ENCODE results near the gene RAET1G.

Gene RAET1G

DNA sequence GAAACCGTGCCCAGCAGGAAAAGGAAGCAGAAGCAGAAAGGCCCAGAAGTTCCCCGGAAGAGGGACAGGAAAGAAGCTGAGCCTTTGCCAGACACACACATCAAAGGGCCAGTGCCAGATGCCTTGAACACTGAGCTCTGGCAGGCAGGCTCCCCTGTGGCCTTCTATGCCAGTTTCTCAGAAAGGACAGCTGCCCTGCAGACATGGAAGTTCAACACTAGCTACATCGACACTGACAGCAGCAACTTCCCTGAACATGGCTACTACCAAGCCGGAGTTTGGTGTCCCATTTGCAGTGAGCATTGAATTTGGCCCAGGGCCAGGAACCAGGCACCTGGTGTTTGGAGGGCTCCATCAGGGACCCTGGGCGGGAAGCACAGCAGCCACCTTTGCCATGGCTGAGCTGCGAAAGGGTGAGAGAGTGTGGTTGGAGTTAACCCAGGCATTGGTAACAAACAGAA, 17.0 kb downstream of the RAET1G start:
- Histone ChIP-seq H3K36me3 (ENCODE audit: control insufficient read depth, insufficient read depth, low read length) (no peaks in the 10 kb centered on the region), H3K9me3 (ENCODE audit: control insufficient read depth, low read length) (no peaks in the 10 kb centered on the region), H3K4me1 (ENCODE audit: control insufficient read depth, insufficient read depth, low read length, poor library complexity, severe bottlenecking) (no peaks in the 10 kb centered on the region), H3K4me3 (ENCODE audit: insufficient read depth, low read depth, low read length, poor library complexity, severe bottlenecking) (no peak overlapping the region), H3K27ac (ENCODE audit: insufficient read depth, low read length, poor library complexity, severe bottlenecking) (no peak overlapping the region), H3K27me3 (replicated peaks; ENCODE audit: control insufficient read depth, insufficient read depth, low read length, poor library complexity, severe bottlenecking) (no peaks in the 10 kb centered on the region)
- DNase-seq, result no peak

DNA sequence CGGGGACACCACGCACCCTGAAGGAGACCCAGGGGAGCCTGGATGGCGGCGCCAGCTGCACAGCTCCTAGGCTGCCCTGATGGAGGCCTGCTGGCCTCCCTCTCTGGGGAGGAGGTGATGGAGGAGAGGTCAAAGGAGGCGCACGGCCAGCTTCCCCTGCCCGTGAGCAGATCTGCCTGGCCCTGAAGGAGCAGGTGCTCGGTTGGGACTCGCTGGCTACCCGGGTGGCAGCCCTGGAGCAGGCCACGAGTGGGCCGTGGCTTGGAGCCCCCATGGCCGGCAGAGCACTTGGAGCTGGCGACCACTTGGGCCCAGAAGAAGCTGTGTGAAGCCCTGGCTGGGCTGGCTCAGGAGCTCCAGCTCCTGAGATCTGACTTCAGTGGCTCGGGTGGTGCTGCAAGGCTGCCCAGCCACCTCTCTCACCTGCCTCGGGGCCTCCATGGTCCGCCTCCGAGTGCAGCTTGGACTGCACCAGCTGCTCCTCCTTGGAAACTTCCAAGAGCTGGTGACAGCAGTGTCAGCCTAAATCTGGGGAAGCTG, 17.5 kb downstream of the RAET1G start:
- no peak overlapping the region for H3K27ac ChIP-seq (ENCODE audit: insufficient read depth, low read length, poor library complexity, severe bottlenecking)
- no peak for DNase-seq
- H3K27me3 ChIP-seq (replicated peaks; ENCODE audit: control insufficient read depth, insufficient read depth, low read length, poor library complexity, severe bottlenecking), result no peaks in the 10 kb centered on the region
- no peak overlapping the region for H3K4me3 ChIP-seq (ENCODE audit: insufficient read depth, low read depth, low read length, poor library complexity, severe bottlenecking)
- no peaks in the 10 kb centered on the region for H3K36me3 ChIP-seq (ENCODE audit: control insufficient read depth, insufficient read depth, low read length)
- H3K9me3 ChIP-seq (ENCODE audit: control insufficient read depth, low read length), result no peaks in the 10 kb centered on the region
- H3K4me1 ChIP-seq (ENCODE audit: control insufficient read depth, insufficient read depth, low read length, poor library complexity, severe bottlenecking), result no peaks in the 10 kb centered on the region

DNA sequence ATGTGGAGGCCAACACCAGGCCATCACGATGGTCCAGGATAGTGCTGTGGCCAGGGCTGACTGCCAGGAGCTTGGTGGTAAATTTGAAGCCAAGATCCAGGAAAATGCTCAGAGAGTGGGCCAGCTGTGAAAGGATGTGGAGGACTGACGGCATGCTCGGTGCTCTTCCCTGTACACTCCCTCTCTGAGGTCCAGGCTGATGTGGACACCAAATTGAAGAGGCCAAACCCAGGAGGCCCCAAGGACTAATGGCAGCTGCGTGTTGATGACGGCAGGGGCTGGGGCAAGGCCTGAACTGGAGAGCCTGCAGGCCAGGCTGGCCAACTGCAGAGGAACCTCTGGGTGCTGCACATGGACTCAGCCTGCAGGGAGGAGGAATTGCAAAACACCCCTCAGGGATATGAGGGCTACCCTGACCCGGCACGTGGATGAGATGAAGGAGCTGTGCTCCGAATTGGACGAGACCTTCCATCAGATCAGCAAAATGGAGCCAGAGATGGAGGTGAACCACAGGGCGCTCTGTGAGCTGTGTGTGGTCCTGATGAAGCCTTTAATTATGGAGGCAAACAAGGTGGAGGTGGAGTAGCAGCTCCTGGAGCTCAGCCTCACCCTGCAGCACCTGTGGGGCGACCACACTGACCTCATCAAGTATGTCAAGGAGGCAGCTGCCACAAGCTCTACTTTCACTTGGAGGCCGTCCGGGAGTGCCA, 18.1 kb downstream of the RAET1G start:
- Histone ChIP-seq H3K27me3 (replicated peaks; ENCODE audit: control insufficient read depth, insufficient read depth, low read length, poor library complexity, severe bottlenecking) (no peaks in the 10 kb centered on the region), H3K4me3 (ENCODE audit: insufficient read depth, low read depth, low read length, poor library complexity, severe bottlenecking) (no peak overlapping the region), H3K9me3 (ENCODE audit: control insufficient read depth, low read length) (no peaks in the 10 kb centered on the region), H3K4me1 (ENCODE audit: control insufficient read depth, insufficient read depth, low read length, poor library complexity, severe bottlenecking) (no peaks in the 10 kb centered on the region), H3K27ac (ENCODE audit: insufficient read depth, low read length, poor library complexity, severe bottlenecking) (no peak overlapping the region), H3K36me3 (ENCODE audit: control insufficient read depth, insufficient read depth, low read length) (no peaks in the 10 kb centered on the region)
- DNase-seq, result no peak

DNA sequence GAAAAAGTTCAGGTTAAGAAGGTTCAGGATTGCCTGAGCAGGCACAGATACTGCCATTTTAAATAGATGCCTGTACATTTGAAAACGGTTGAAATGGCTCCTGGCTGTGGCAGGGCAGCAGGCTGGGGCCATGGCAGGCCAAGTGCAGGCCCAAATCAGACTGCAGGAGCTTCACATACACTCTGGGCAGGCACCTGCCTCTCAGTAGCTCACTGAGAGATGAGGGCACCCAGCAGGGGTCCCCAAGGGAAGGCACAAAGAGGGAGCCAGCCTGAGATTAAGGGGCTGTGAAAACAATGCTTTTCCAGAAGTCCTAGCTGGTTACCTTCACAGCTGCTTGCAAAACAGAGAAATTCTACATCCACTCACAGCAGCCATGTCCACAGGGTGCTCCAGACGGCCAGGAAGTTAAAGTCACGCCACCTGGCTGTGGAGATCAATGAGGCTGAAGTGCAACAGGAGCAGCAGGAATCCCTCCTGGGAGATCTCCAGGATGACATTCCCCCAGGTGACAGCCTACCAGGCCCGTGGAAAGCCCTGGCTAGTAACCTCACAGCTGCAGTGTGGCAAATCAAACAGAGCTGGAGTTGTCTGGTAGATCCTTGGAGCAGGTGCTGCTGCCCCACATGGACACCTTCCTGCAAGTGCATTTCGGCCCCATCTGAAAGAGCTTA, 18.8 kb downstream of the RAET1G start:
- Histone ChIP-seq H3K4me1 (ENCODE audit: control insufficient read depth, insufficient read depth, low read length, poor library complexity, severe bottlenecking) (no peaks in the 10 kb centered on the region), H3K27ac (ENCODE audit: insufficient read depth, low read length, poor library complexity, severe bottlenecking) (no peak overlapping the region), H3K9me3 (ENCODE audit: control insufficient read depth, low read length) (no peaks in the 10 kb centered on the region), H3K27me3 (replicated peaks; ENCODE audit: control insufficient read depth, insufficient read depth, low read length, poor library complexity, severe bottlenecking) (no peaks in the 10 kb centered on the region), H3K36me3 (ENCODE audit: control insufficient read depth, insufficient read depth, low read length) (no peaks in the 10 kb centered on the region), H3K4me3 (ENCODE audit: insufficient read depth, low read depth, low read length, poor library complexity, severe bottlenecking) (no peak overlapping the region)
- no peak for DNase-seq

DNA sequence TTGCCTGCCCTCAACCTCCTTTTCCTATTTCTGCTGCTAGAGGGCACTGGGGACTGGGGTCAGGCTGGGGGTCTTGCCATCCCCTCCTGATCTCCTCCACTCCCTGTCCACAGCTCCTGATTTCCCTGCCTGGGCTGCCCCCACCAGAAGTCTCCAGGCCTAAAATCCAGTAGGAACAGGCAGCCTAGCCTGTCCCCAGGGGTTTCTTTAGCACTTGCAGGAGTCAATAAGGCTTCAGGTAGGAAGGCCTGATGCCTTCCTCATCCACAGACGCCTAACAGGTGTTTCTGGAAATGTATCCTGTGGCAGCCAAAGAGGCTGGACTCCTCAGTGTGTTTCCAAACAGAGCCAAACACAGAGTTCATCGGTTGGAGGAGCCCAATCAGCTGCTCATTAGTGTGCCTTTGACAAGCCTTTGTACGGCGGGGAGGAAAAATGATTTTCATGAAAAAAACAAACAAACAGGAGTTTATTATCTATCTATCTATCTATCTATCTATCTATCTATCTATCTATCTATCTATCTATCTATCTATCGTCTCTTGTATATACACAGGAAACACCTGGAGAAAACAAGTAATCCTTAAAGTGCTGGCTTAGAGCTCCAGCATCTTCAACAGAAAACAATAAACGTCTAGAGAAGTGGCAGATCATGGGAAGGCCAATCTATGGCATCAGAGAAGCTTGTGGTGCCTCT, 21.3 kb downstream of the RAET1G start:
- Histone ChIP-seq H3K4me3 (ENCODE audit: insufficient read depth, low read depth, low read length, poor library complexity, severe bottlenecking) (no peak overlapping the region), H3K27ac (ENCODE audit: insufficient read depth, low read length, poor library complexity, severe bottlenecking) (no peak overlapping the region), H3K4me1 (ENCODE audit: control insufficient read depth, insufficient read depth, low read length, poor library complexity, severe bottlenecking) (peaks cover 4% of the 10 kb centered on the region), H3K9me3 (ENCODE audit: control insufficient read depth, low read length) (no peaks in the 10 kb centered on the region), H3K36me3 (ENCODE audit: control insufficient read depth, insufficient read depth, low read length) (no peaks in the 10 kb centered on the region), H3K27me3 (replicated peaks; ENCODE audit: control insufficient read depth, insufficient read depth, low read length, poor library complexity, severe bottlenecking) (no peaks in the 10 kb centered on the region)
- no peak for DNase-seq

DNA sequence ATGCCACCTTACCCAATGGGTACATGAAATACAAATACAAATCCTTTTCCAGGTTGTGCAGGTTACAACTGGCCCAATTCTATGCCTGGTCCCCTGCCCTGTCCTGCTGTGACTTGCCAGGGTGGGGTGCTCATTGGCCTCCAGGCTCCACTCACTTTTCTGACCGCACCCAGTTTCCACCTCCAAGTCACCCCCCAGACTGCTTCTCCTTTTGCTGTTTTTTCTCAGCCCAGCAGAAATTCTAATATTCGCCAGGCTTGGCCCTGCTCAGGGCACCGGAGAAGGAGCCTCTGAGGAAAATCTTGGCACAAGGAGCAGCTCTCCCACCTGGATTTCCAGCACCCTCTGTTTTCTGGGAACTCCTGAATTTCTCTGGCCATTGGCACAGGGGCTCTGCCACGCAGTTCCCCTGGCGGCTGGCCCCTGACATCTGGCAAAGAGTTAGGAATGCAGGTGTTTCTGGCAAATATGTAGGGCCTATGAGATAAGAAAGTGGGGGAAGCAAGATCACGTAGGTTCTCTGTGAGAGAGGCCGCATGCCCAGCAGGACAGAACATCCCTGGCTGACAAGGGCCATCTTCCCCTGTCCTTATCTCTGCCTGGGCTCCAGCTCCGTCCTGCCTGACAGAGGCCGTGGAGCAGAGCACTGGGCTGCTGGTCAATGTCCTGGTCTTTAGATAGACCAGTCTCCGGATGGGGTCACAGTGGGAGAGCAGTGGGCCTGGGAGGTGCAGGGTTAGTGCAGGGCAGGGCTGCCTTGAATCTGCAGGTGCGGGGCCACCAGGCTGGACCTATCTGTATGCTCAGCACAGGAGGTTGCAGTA, 22.1 kb downstream of the RAET1G start:
- no peak overlapping the region for H3K27ac ChIP-seq (ENCODE audit: insufficient read depth, low read length, poor library complexity, severe bottlenecking)
- no peaks in the 10 kb centered on the region for H3K9me3 ChIP-seq (ENCODE audit: control insufficient read depth, low read length)
- no peaks in the 10 kb centered on the region for H3K36me3 ChIP-seq (ENCODE audit: control insufficient read depth, insufficient read depth, low read length)
- no peaks in the 10 kb centered on the region for H3K27me3 ChIP-seq (replicated peaks; ENCODE audit: control insufficient read depth, insufficient read depth, low read length, poor library complexity, severe bottlenecking)
- DNase-seq, result no peak
- peaks cover 4% of the 10 kb centered on the region for H3K4me1 ChIP-seq (ENCODE audit: control insufficient read depth, insufficient read depth, low read length, poor library complexity, severe bottlenecking)
- H3K4me3 ChIP-seq (ENCODE audit: insufficient read depth, low read depth, low read length, poor library complexity, severe bottlenecking), result no peak overlapping the region

DNA sequence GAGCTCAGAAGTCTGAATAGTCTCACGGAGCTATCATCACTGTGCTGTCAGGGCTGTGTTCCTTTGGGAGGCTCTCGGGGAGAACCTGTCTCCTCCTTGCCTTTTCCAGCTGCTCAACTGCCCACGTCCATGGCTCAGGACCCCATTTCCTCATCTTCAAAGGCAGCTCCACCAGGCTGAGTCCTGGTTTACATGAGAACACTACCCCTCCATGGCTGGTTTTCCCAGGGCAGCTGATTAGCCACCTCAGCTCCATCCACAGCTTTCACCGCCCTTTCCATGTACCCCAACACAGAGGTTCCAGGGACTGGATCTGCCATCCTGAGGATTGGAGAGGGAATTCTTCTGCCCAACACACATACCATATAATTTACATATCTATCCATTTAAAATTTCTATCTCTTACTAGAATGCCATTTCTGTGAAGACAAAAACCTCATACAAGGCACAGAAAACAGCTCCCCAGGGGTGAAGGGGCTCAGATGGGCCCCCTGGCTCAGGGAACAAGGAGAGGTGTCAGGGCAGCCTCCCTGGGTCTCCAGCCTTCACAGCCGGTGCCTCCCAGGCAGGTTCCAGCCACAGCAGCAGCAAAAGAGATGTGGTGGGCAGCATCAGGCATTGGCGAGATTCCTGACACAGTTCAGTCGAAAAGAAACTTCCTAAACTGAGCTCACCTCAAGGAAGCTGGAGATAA, 22.8 kb downstream of the RAET1G start:
- no peak overlapping the region for H3K4me3 ChIP-seq (ENCODE audit: insufficient read depth, low read depth, low read length, poor library complexity, severe bottlenecking)
- DNase-seq, result no peak
- H3K9me3 ChIP-seq (ENCODE audit: control insufficient read depth, low read length), result no peaks in the 10 kb centered on the region
- H3K36me3 ChIP-seq (ENCODE audit: control insufficient read depth, insufficient read depth, low read length), result no peaks in the 10 kb centered on the region
- H3K27ac ChIP-seq (ENCODE audit: insufficient read depth, low read length, poor library complexity, severe bottlenecking), result no peak overlapping the region
- no peaks in the 10 kb centered on the region for H3K27me3 ChIP-seq (replicated peaks; ENCODE audit: control insufficient read depth, insufficient read depth, low read length, poor library complexity, severe bottlenecking)
- peaks cover 7% of the 10 kb centered on the region for H3K4me1 ChIP-seq (ENCODE audit: control insufficient read depth, insufficient read depth, low read length, poor library complexity, severe bottlenecking)

DNA sequence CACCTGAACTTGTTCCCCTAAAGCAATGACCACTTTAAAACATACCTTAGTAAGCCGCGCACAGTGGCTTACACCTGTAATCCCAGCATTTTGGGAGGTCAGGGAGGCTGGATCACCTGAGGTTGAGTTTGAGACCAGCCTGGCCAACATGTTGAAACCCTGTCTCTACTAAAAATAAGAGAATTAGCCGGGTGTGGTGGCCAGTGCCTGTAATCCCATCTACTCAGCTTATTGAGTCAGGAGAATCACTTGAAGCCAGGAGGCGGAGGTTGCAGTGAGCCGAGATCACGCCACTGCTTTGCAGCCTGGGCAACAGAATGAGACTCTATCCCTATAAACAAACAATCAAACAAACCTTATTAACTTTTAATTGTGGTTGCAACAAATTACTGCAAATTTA, 23.4 kb downstream of the RAET1G start:
- no peak for DNase-seq
- no peaks in the 10 kb centered on the region for H3K9me3 ChIP-seq (ENCODE audit: control insufficient read depth, low read length)
- H3K36me3 ChIP-seq (ENCODE audit: control insufficient read depth, insufficient read depth, low read length), result no peaks in the 10 kb centered on the region
- H3K4me1 ChIP-seq (ENCODE audit: control insufficient read depth, insufficient read depth, low read length, poor library complexity, severe bottlenecking), result peaks cover 7% of the 10 kb centered on the region
- no peaks in the 10 kb centered on the region for H3K27me3 ChIP-seq (replicated peaks; ENCODE audit: control insufficient read depth, insufficient read depth, low read length, poor library complexity, severe bottlenecking)
- no peak overlapping the region for H3K27ac ChIP-seq (ENCODE audit: insufficient read depth, low read length, poor library complexity, severe bottlenecking)
- H3K4me3 ChIP-seq (ENCODE audit: insufficient read depth, low read depth, low read length, poor library complexity, severe bottlenecking), result no peak overlapping the region

DNA sequence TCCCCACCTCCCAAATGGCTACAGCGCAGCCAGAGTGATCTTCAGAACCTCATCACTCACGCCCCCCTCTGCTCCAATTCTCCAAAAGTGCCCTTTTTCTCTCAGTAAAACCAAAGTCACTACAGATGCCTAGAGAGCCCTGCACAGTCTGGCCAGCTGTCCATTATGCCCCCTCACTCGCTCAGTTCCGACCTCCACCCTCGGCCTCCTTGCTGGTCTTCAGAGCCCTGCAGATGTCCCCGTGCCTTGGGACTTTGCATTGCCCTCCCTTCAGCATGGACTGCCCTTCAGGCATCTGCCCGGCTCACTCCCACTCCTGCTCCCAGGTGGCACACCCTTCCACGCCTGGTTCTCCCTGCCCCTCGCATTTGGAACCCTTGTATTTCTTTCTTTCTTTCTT, 24.0 kb downstream of the RAET1G start:
- DNase-seq, result no peak
- no peak overlapping the region for H3K4me3 ChIP-seq (ENCODE audit: insufficient read depth, low read depth, low read length, poor library complexity, severe bottlenecking)
- H3K27ac ChIP-seq (ENCODE audit: insufficient read depth, low read length, poor library complexity, severe bottlenecking), result no peak overlapping the region
- no peaks in the 10 kb centered on the region for H3K27me3 ChIP-seq (replicated peaks; ENCODE audit: control insufficient read depth, insufficient read depth, low read length, poor library complexity, severe bottlenecking)
- no peaks in the 10 kb centered on the region for H3K36me3 ChIP-seq (ENCODE audit: control insufficient read depth, insufficient read depth, low read length)
- no peaks in the 10 kb centered on the region for H3K9me3 ChIP-seq (ENCODE audit: control insufficient read depth, low read length)
- H3K4me1 ChIP-seq (ENCODE audit: control insufficient read depth, insufficient read depth, low read length, poor library complexity, severe bottlenecking), result peaks cover 7% of the 10 kb centered on the region

Measured in effector memory CD4-positive, alpha-beta T cell (primary cell).